ENCODE measurements around the gene PNMA1. TPM values are rescaled to one million over a fixed set of nuclear protein-coding genes. Genes with fewer than 3 reads are reported as not detected.

Gene PNMA1, protein sequence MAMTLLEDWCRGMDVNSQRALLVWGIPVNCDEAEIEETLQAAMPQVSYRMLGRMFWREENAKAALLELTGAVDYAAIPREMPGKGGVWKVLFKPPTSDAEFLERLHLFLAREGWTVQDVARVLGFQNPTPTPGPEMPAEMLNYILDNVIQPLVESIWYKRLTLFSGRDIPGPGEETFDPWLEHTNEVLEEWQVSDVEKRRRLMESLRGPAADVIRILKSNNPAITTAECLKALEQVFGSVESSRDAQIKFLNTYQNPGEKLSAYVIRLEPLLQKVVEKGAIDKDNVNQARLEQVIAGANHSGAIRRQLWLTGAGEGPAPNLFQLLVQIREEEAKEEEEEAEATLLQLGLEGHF
- 10 to 100 TPM; 51.1 to 60.9 (median 53.2) TPM for total RNA-seq (2021; fragmentation: NEBNext Ultra II Directional; extraction: Animal tissue kit (Norgen Biotek cat#: 25700))
- long read RNA-seq, transcript PNMA1-201 (1 exons, 2,590 nt) = major isoform, 61 of 61 reads
- long read RNA-seq, partial matches to known transcripts = 0 of 61 reads
- long read RNA-seq, other reads (novel, unspliced or antisense) = 0 of 61 reads

DNA sequence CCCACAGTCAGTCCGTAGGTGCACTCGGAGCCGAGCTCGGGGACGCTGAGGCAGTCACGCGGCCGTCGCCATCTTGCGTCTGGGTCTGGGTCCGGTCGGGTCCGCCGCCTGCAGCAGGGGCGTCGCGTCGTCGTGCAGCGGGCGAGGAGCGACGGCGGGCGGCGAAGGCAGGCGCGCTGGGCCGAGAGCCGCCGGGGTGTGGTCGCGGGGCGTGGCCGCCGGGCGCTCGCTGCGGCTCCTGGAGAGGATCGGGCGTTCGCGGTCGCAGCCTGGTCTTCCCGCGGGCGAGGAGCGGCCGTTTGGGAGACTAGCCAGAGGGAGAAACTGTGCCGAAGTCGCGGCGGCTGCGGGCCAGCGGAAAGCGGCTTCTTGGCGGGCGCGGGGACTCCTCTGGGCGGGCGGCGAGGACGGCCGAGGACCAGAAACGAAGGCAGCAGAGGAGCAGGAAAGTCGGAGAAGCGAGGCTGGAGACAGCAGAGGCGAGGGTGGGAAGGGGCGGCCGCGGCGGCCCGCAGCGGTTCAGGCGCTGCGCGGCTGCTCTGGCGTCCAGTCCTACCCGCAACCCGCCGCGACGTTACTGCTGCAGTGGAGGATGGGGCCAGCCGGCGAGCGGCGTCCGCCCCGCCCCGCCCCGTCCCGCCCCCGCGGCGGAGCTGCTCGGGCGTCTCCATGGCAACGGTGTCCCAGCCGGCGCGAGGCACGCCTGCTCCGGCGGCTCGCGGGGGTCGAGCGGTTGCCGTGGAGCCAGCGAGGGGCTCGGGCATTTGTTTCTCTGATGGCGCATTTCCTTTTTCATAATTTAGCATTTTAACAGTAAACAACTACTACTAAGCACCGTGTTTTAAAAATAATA, at the start of gene PNMA1:
TSS of gene PNMA1 (minus strand) at position 582 of the 853 bp plus-strand sequence. CDS start 745 bp downstream, outside the sequence.
- TF ChIP-seq, protein P1, sequence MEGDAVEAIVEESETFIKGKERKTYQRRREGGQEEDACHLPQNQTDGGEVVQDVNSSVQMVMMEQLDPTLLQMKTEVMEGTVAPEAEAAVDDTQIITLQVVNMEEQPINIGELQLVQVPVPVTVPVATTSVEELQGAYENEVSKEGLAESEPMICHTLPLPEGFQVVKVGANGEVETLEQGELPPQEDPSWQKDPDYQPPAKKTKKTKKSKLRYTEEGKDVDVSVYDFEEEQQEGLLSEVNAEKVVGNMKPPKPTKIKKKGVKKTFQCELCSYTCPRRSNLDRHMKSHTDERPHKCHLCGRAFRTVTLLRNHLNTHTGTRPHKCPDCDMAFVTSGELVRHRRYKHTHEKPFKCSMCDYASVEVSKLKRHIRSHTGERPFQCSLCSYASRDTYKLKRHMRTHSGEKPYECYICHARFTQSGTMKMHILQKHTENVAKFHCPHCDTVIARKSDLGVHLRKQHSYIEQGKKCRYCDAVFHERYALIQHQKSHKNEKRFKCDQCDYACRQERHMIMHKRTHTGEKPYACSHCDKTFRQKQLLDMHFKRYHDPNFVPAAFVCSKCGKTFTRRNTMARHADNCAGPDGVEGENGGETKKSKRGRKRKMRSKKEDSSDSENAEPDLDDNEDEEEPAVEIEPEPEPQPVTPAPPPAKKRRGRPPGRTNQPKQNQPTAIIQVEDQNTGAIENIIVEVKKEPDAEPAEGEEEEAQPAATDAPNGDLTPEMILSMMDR (IDR thresholded peaks at IDR 0.05) = no peak
- Mint-ChIP-seq H3K27me3 (ENCODE audit: insufficient read depth) (peaks cover 10% of the 10 kb centered on the region; the same call in 1 of the 2 replicates), H3K27ac (peak within 1 kb of the TSS; percentile 94), H3K4me1 (ENCODE audit: low read depth) (peaks cover 26% of the 10 kb centered on the region), H3K9me3 (no peaks in the 10 kb centered on the region), H3K4me3 (peak within 1 kb of the TSS; percentile 95), H3K36me3 (ENCODE audit: low read depth) (peaks cover 11% of the 10 kb centered on the region)
- DNase-seq = peak; percentile 66

DNA sequence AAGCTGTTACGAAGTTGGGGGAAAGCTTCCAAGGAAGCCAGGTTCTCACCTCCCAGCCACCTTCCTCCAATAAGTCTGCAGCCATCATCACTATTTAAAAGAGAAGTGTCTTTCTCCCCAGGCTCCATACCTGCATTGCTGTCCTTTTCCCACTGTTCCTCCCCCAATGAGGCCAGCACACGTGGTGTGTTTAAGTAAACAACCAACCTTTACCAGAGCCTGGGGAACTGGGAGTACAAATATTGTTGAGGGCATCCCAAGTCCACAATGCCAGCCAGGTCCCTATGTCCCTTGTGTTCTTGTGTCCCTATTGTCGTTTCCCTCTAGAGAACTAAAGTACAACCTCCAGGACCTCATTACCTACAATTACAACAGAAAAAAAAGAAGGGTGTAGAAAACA, 49.2 kb upstream of the PNMA1 start:
- Mint-ChIP-seq H3K27ac (no peak overlapping the region), H3K4me1 (ENCODE audit: low read depth) (peaks cover 36% of the 10 kb centered on the region), H3K27me3 (ENCODE audit: insufficient read depth) (peaks cover 3% of the 10 kb centered on the region; the same call in 1 of the 2 replicates), H3K4me3 (no peak overlapping the region), H3K9me3 (no peaks in the 10 kb centered on the region), H3K36me3 (ENCODE audit: low read depth) (no peaks in the 10 kb centered on the region)
- DNase-seq = no peak
- TF ChIP-seq, protein P1 (IDR thresholded peaks at IDR 0.05) = no peak

DNA sequence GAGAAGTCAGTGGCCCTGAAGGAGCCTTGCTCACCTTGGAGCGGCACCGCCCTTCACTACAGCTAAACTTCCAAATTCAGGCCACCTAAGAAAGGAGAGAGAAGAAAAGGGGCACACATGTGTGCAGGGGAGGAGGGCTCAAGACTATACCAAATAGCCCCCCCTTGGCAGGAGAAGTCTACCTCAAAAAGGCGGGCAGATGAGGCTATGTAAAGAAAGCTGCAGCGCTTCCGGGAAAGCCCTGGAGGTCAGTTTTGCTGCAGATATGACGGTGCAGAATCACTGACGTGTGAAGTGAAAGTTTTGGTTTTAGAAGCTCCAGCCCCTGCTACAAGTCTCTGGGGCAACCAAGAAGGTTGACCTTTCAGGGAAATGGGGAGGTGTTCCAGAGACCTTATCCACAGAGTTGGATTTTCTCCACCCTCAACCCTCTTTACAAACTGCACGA, 48.2 kb upstream of the PNMA1 start:
- DNase-seq = no peak
- Mint-ChIP-seq H3K4me3 (no peak overlapping the region), H3K27me3 (ENCODE audit: insufficient read depth) (peaks cover 3% of the 10 kb centered on the region; the same call in 1 of the 2 replicates), H3K27ac (no peak overlapping the region), H3K36me3 (ENCODE audit: low read depth) (no peaks in the 10 kb centered on the region; the same call in 1 of the 2 replicates), H3K4me1 (ENCODE audit: low read depth) (peaks cover 46% of the 10 kb centered on the region), H3K9me3 (no peaks in the 10 kb centered on the region)
- TF ChIP-seq, protein P1 (IDR thresholded peaks at IDR 0.05) = no peak

DNA sequence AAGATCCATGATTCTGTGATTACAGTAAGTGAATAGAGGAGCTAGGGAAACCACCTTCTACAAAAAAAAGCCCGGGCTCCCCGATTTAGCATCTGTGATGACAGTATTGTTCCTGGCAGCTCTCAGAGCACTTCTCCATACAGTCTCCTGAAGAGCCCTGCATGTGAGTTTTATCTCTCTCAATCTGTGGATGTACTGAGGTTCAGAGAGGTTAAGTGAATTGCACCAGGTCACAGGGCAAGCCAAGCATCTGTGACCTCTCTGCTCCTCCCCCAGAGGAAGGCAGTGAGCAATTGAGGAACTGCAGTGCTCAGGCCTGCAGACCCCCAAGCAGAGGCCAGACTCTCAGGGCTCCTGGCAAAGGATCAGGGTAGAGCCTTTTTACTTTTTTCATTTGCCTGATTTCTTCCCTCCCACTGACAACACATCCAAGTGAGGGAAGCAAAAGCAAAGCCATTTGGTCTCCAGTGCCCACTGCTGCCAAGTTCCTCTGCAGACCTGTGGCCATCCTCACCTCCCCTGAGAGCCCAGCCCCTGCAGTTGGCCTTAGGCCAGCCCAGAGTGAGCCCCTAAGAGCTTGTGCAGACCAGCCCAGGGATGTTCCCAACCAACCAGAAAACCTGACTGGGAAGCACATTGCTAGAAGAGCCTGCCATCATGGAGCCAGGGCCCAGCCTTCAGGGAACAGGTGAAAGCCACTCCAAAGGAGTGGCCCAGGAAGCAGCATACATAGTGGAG, 47.6 kb upstream of the PNMA1 start:
- Mint-ChIP-seq H3K27ac (peak overlapping the region; percentile 99), H3K4me1 (ENCODE audit: low read depth) (peaks cover 52% of the 10 kb centered on the region), H3K36me3 (ENCODE audit: low read depth) (no peaks in the 10 kb centered on the region; the same call in 1 of the 2 replicates), H3K4me3 (no peak overlapping the region; the same call in 1 of the 2 replicates), H3K27me3 (ENCODE audit: insufficient read depth) (peaks cover 3% of the 10 kb centered on the region; the same call in 1 of the 2 replicates), H3K9me3 (no peaks in the 10 kb centered on the region)
- TF ChIP-seq, protein P1 (IDR thresholded peaks at IDR 0.05) = no peak
- DNase-seq = no peak
